GM21367 (cell line): Measurements from ENCODE around the gene LYPD8.

Experiments
- ATAC-seq: cut with Tn5 transposase; IDR thresholded peaks from one replicate; pipeline ENCODE4 v1.9.1; 2021; ENCODE audit not compliant: unreplicated experiment

Gene LYPD8

DNA sequence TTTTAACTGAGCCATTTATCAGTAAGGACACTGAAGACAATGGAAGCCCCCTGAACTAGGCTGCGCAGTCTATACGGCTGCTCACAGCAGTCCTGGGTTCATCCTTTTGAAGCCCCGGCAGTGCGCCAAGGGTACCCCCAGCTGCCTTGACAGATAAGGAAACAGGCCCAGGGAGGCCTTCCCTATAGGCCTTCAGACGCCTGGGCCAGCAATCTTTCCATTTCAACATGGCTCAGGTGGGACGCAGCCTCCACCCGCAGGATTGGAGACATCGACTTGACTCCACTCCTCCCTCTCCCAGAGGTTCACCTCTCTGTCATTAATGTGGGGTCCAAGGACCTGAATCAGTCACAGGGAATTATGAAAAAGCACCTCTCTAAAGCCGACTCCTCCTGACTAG is 2.8 kb upstream of the LYPD8 start:
- ATAC-seq: no peak

DNA sequence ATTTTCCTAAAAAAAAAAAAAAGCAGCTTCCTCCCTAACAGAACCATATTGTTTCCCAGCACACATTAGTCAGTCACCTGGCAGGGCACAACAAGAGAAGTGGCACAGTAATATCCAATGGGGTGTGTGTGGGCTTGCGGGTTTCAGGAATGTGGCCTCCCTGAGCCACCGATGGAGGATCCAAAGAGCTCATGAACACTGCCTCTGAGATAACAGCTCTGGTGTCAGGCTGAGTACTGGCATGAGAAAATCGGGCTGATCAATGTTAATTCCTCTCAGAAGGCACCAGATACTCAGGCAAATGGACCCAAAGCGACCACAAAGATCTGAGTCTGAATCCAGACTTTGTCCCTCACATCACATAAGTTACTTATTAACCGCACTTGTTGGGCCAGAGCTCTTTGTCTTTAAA is 2.2 kb upstream of the LYPD8 start:
- ATAC-seq: no peak

DNA sequence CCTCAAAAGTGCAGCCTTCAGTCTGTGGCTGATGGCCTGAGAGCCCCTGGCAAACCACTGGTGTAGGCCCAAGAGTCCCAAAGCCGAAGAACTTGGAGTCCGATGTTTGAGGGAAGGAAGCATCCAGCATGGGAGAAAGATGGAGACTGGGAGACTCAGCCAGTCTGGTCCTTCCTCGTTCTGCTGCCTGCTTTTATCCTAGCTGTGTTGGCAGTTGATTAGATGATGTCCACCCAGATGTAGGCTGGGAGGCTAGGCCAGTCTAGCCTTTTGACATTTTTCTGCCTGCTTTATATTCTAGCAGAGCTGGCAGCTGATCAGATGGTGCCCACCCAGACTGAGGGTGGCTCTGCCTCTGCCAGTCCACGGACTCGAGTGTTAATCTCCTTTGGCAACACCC is 1.1 kb upstream of the LYPD8 start:
- no peak for ATAC-seq

DNA sequence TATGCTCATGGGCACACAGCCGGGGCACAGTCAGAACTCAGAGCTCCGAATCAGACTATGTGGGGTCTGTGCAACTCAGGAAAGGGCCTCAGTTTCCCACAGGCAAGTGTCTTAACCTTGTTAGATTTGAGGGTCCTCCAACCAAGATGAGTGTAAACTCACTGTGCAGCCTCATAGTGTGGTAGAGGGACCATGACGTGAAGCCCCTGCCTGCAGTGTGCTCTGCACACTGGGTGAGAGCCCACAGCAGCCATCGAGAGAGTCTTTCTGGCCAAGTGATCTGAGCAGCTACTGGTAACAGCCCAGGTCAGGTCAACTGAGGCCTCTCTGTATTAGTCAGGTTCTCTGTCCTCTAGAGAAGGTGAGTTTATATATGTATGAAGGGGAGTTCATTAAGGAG is 592 bp upstream of the LYPD8 start:
- ATAC-seq: no peak

DNA sequence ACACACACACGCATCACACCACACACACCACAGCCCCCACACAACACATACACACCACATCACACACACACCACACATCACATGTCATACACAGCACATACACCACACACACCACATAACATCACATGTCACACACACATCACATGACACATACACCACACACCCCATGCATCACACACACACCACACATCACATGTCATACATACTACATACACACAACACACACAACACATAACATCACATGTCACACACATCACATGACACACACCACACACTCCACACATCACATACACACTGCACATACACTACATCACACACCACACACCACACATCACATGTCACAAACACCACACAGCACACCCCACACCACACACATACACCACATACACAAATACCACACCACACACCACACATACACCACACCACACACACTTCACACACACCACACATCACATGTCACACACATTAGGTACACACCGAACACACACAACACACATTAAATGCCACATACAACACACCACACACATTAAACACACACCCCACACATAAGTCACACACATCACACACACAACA is 1.8 kb downstream of the LYPD8 start:
- no peak for ATAC-seq

DNA sequence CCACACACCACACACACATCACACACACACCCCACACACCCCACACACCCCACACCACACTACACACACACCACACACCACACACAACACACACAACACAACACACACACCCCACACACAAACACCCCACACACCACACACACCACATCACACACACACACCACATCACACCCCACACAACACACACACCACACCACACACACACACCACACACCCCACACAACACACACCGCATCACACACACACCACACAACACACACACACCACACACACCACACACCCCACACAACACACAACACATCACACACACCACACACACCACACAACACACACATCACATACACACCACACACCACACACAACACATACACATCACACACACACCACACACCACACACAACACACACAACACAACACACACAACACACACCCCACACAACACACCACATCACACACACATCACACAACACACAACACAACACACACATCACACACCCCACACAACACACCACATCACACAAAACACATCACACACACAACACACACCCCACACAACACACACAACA is 2.4 kb downstream of the LYPD8 start:
- ATAC-seq: no peak

DNA sequence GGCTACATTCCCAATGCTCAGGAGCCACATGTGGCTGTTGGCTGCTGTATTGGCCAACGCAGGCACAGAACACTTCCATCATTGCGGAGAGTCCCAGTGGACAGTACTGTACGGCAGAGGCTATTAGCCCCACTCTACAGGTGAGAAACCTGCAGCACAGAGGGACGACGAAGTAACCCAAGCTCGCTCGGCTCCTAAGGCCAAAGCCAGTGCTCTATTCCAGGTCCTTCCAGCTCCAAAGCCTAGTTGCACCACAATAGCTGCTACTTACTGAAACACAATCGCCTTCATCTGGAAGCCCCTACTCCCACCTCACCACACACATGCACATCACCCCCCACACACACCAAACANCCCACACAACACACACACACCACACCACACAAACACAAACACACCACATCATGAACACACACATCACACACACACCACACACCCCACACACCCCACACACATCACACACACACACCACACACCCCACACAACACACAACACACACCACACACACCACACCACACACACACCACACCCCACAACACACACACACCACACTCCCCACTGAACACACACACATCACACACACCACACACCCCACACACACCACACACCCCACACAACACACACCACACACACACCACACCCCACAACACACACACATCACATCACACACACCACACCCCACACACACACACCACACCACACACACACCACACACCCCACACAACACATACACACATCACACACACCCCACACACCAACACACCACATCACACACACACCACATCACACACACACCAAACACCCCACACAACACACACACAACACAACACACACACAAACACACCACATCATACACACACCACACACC is 3.2 kb downstream of the LYPD8 start:
- no peak for ATAC-seq

DNA sequence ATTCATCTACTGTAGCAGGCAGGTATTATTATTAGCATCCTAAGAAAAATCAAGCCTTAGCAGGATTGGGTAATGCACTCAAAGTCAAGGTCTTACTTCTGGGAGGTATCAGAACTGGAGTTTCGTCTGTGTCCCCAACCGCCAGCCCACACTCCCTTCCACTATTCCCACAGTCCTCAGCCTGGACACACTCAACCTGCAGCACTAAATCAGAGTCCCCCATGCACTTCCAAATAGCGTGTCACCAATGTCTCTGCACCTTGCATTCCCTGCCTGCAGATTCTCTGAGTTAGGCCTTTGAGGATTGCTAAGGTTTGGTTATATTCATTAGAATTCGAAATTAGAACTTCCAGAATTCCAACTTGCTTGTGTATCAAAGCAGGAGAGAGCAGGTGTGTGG is 3.9 kb downstream of the LYPD8 start:
- ATAC-seq: no peak

DNA sequence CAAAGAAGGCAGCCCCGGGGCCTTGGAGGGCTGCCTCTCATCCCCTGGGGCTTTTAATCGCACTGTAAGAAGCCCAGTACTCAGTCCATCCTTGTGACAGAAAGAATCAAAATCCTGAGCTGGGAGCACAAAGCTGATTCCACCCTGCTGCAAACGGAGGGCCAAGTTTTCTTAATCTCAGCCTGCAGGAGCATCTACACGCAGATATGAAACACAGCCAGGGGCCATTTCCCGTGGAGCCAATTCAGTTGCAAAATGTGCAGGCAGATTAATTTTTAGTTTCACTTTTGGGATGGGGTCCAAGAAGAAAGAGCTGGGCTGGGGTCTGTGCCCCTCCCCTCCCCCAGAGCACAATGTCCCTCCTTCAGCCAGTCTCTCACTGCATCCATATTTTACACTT is 4.4 kb downstream of the LYPD8 start:
- no peak for ATAC-seq

DNA sequence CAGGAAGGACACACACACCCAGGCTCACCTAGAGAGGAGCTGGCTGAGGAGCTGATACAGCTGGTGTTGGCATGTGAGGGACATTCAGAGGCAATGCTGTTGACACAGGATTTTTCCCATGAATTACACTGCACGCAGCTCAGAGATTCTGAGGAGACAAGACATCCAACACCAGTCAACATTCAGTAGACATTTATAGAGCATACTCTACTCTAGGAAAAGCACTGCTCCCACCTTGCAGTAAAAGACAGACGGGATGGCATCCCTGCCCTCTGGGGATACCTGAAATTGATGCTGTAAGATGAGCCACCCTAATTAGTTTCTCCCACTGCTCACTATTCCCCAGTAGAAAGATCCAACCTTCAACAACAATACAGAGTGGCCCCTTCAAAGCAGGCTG is 5.1 kb downstream of the LYPD8 start:
- no peak for ATAC-seq

DNA sequence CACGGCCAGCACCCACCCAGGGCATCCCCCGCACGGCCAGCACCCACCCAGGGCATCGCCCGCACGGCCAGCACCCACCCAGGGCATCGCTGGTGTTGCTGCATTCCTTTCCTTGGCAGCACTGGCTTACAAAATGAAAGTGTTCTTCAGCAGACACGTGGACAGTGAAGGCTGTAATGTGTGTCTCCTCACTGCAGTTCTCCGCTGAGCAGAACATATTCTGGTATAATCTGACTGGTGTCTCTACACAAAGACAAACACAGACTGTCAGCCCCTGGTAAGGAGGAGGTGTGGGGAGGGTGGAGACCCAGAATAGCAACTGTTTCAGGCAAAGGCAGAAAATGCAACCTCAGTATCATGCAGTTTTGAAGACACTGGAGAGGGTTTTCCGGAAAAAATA is 7.3 kb downstream of the LYPD8 start:
- no peak for ATAC-seq

DNA sequence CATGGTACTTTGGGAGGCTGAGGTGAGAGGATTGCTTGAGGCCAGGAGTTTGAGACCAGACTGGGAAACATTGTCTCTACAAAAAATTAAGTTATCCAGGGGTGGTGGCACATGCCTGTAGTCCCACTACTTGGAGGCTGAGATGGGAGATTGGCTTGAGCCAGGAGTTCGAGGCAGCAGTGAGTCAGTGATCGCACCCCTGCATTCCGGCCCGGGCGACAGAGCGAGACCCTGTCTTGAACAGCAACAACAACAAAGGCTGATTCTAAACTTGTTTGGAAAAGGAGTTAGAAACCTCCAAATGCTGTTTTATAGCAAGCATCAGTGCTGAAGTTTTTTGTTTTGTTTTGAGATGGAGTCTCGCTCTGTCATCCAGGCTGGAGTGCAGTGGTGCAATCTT is 14.7 kb downstream of the LYPD8 start:
- ATAC-seq: no peak

DNA sequence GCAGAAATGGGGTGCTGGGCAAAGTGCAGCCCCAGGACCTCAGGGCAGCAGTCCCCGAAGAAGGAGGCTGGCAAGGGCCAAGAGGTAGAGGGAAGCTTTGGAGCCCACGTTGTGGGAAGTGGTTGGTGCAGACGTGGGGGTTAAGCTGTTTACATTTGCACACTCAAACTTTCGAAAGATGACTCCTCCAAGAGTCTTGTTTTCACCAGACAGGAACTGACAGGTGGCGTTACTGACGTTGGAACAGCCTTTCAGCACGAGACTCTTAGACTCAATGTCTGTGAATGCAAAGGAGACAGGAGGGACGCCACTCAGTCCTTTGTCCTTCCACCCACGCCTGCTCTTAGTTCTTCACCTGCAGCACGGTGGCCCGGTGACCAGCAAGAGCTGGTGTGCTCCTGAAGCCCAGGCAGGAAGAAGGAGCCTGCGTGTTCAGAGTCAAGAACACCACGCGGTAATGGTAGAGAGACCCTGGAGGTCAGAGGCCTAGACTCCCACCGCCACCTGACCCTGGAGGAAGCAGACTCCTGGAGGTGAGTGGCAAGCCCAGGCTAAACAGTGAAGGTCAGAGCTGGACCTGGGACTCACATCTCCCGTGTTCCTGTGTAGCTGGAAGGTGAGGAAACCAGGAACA is 15.9 kb downstream of the LYPD8 start:
- no peak for ATAC-seq

DNA sequence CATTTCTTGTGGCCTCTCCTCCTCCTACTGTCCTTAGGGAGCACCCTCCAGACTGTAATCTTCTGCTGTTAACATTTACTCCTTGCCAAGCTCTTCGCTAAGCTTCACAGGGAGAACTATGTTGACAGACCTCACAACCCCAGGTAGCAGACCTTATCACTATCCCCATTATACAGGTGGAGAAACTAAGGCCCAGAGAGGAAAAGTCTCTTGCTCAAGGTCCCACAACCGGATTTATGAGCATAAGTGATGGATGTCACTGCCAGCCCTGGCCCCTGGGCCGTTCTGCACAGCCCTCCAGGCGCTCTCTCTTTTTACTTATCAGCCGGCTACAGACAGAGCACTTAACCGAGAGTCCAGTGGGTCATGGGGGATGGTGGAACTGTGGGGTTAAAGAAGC is 18.1 kb downstream of the LYPD8 start:
- ATAC-seq: no peak

DNA sequence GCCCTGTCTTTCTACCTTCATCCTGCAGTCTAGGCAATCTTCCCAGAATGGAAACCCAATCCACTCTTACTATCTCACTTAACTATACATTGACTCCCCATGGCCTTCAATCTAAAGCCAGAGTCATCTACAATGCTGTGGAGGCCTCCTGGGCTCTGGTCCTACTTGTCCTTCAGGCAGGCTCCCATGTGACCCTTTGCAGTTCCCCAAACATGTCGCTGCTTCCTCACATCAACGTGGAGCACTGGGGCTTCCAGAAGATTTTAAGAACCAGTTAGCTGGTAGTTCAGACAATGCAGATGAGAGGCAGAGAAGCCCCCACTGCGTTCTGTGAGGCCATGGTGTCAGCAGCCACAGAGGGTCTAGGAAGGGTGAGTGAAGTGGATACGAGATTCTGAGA is 18.6 kb downstream of the LYPD8 start:
- no peak for ATAC-seq

DNA sequence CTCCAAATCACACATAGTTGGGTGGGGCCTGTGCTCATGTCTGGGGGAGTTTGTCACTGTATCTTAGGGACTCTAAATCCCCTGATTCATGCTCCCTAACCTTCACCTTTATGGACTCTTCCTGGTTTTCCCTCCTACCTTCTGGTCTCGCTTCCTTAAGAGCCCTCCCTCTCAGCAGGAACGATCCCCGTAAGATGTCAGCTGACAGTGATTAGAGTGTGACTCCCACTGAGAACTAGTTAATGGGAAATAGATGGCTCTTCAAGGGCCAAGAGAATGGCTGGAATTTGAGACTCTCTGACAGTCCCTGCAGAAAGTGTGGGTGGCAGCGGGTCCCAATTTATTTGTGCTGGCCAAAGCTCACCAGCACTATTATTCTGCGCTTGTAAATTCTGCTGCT is 22.0 kb downstream of the LYPD8 start:
- no peak for ATAC-seq

DNA sequence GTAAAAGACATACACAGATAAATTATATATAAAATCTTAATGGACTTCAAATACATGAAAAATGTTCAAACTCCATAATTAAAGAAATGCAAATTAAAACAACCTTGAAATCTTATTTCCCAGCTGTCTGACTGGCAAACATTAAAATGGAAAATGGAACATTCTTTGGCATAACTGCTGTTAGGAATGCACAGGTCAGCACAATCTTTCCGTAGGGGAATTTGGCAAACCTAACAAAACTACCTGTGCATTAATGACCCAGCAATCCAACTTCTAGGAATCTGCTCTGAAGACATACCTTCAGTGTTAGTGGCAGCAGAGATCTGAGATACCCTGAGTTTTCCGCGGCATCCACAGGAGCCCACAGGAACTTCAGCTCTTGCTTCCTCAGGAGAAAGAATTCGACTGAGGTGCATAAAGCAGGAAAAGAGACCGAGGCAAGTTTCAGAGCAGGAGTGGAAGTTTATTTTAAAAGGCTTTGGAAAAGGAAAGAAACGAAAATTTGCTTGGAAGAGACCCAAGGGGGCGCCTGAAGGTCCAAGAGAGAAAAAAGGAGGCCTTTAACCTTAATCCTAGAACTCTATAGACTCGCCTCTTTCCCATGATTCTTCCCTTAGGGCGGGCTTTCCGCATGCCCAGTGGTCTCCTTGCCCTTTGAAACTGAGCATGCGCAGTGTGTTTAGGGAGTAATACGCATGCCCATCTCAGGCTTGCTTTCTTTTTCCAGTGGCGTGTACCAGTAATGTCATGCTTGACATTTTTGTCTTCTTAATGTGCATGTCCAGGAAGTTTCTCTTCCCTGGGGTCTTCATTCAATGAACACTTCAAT is 24.8 kb downstream of the LYPD8 start:
- ATAC-seq: no peak

DNA sequence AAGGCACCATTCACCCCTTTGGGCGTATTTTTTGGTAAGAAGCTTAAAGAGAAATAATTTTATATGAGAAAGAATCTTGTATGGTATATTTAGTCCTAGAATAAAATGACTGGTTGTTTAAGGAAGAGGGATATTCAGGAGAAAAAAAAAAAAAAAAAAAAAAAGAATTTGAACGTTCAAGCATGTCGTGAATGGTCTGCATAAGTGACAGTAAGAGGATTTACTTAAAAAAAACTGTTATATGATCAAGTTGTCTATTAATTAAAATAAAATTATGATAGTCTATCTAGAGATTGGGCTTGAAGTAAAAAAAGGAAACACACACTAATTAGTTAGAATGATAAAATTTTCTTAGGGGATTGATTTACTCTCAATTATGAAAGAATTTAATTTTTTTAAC is 41.3 kb downstream of the LYPD8 start:
- no peak for ATAC-seq

DNA sequence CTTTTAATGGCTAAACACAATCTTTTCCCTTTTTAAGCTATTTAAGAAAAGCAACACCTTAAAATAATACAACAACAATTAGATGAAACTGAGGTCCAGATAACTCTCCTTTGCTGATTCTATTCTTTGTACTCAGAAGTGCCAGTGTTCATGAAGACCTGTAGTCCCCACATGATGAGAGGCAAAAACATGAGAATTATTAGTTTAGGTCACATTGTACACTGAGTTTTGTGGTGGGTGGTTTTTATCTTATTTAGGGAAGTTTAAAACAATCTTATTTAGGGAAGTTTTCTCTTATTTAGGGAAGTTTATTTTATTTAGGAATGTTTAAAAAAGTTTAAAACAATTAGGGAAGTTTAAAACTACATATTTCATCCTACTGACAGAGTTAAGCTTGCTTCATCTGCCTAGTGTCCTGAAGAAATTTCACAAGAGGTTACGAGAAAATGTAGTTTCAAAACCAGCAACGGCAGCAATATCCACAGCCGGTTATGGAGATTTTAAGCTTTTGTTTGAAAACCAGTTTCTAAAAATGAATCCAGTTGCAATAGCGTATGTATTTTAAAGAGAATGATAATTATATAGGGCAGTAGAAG is 45.2 kb downstream of the LYPD8 start:
- no peak for ATAC-seq

DNA sequence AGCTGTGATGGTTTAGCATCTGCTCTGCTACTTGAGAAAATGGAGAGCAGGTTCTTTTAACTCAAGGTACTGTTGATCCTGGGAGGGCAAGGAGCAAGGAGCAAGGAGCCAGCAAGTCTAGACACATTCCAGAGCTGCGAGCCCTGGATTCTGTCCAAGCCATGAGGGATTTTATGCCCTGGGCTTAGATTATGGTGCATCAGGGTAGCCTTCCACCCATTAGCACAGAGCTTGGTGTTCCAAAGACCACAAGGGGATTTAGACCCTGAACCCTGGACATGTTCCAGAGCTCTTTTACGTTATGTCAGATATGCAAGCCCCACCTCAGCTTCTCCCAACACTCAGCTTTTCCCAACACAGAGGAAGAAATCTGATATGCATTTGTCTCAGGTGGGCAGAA is 51.0 kb downstream of the LYPD8 start:
- ATAC-seq: no peak

DNA sequence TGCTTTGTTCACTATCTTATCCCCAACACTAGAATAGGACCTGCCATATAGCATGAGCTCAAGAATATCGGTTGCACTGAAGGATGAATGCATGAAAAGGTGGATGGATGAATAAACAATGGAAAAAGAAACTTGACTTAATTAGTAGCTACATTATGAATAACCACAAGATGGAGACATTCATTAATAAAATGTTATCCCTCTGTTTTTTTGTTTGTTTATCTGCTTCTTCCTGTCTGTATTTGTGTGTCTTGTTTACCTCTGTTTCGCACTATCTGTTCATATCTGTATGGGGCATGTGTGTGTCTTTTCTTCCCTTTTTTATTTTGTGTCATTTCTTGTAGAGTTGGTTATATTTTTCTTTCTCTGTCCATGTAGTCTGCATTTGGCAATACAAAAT is 51.9 kb downstream of the LYPD8 start:
- ATAC-seq: no peak
